Activated CD8-positive, alpha-beta T cell treated with anti-CD3 and anti-CD28 coated beads, Interleukin-2, amount 10 ng/mL, durations not matched to agents 7 days and 5 days (primary cell): ENCODE results near the gene FOXK1. TPM values are rescaled to one million over a fixed set of nuclear protein-coding genes. Genes with fewer than 3 reads are reported as not detected.

Experiments
- ATAC-seq: fragments of 150-1000 bp; cut with Tn5 transposase; one replicate; pipeline ENCODE4 v1.10.0; 2021; ENCODE audit warnings: moderate library complexity
- CTCF ChIA-PET: fragments of 350-600 bp; sonication (Branson Sonifier 250); formaldehyde crosslinking; loops from one replicate; lab custom pipeline; 2021; ENCODE audit warnings: antibody characterized with exemption; lab: Charles Lee
- POLR2A ChIA-PET: fragments of 350-600 bp; sonication (Branson Sonifier 250); formaldehyde crosslinking; loops from one replicate; lab custom pipeline; 2021; ENCODE audit warnings: antibody characterized with exemption; lab: Charles Lee
- DNase-seq: peaks from one replicate; pipeline ENCODE4 v3.0.0-alpha.2; 2020
- H3K27ac Mint-ChIP-seq: one replicate; pipeline ENCODE4 v1.8.0; 2021; ENCODE audit warnings: mild to moderate bottlenecking, mixed read lengths
- H3K27me3 Mint-ChIP-seq: one replicate; pipeline ENCODE4 v1.8.0; 2021; ENCODE audit warnings: low read depth, mixed read lengths
- H3K36me3 Mint-ChIP-seq: one replicate; pipeline ENCODE4 v1.8.0; 2021; ENCODE audit warnings: low read depth, mixed read lengths
- H3K4me1 Mint-ChIP-seq: one replicate; pipeline ENCODE4 v1.8.0; 2021; ENCODE audit warnings: low read depth, mixed read lengths
- H3K4me3 Mint-ChIP-seq: one replicate; pipeline ENCODE4 v1.8.0; 2021; ENCODE audit warnings: mild to moderate bottlenecking, mixed read lengths
- H3K9me3 Mint-ChIP-seq: one replicate; pipeline ENCODE4 v1.8.0; 2022; ENCODE audit warnings: mixed read lengths; ENCODE audit not compliant: insufficient read depth
- microRNA-seq: library from miRNA; unstranded; fragments of <30 nt; microRNA quantifications from one replicate; pipeline ENCODE4 v1.2.0, GENCODE V29; 2022
- total RNA-seq, 2 experiments: library from RNA; stranded (reverse); gene quantifications; one replicate each; pipeline ENCODE4 v1.2.3, GENCODE V29; 2021

The FOXK1 gene
- total RNA-seq, 2 experiments from 2014 or later: 26.8 to 28.5 TPM

DNA sequence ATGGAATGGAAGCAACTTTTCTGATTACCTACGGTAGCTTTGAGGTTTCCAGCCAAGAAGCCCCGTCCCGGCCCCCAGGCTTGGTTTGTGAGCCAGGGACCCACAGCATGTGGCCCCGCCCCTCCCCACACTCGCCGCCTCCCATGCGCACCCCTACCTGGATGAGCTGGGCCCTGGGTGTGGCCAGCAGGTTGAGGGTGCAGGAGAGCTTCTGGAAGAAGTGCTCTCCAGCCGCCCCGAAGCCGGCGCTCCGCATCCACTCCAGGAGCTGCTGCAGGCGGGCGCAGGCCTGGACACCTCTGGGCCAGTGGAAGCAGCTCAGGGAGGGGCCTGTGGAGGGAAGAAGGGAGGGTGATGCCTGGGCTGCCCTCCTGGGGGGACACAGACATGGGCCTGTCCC, 133.0 kb downstream of the FOXK1 start:
- peaks cover 3% of the 10 kb centered on the region for H3K4me1 Mint-ChIP-seq
- no peak overlapping the region for H3K4me3 Mint-ChIP-seq
- no peaks in the 10 kb centered on the region for H3K9me3 Mint-ChIP-seq
- ChIA-PET CTCF (interaction anchor here (1.2 kb wide), 1 partner anchor 14 kb away, joined by 4 read pairs; no protein-coding TSS in a partner anchor), POLR2A (no interaction called here)
- peaks cover 2% of the 10 kb centered on the region for H3K36me3 Mint-ChIP-seq
- no peak for DNase-seq
- H3K27me3 Mint-ChIP-seq: peaks cover 14% of the 10 kb centered on the region
- no peak for ATAC-seq
- no peak overlapping the region for H3K27ac Mint-ChIP-seq

DNA sequence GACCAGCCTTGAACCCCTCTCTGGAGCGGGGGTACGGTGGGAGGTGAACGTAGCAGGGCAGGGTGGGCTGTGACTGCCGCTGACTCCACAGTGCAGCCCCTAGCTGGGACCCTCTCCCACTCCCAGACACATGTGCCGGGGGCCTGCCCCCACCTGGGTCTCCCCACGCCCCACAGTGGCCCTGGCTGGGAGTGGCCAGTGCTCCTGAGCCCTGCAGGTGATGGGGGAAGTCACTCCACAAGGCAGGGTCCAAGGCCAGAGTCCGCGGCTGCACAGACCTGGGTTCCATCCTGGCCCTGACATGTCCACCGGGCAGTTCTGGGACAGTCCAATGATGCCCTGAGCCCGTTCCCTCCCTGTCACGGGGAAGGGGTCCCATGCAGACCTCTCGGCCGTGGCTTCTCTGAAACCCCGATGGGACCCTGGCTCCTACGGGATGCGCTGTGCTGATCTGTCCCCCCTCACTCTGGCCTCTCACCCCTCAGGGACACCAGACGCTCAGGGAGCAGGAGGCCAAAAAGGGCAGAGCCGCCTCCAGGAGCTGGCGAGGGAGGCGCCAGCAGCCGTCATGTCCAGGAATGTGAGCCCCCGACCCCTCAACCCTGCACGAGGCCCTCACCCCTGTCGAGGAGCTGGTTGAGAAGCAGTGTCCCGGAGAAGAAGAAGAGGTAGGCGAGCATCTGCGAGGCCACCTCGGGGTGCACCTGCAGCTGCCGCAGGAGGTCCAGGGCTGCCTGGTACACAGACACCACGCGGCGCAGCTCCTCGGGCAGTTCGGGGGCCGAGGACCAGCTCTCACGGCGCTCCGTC, 133.7 kb downstream of the FOXK1 start:
- Mint-ChIP-seq H3K27me3 (peaks cover 11% of the 10 kb centered on the region), H3K27ac (no peak overlapping the region), H3K4me1 (no peaks in the 10 kb centered on the region), H3K9me3 (no peaks in the 10 kb centered on the region), H3K36me3 (peaks cover 2% of the 10 kb centered on the region), H3K4me3 (no peak overlapping the region)
- no peak for ATAC-seq
- ChIA-PET POLR2A (no interaction called here), CTCF (interaction anchor here (1.2 kb wide), 1 partner anchor 13 kb away, joined by 4 read pairs; no protein-coding TSS in a partner anchor)
- DNase-seq: no peak

DNA sequence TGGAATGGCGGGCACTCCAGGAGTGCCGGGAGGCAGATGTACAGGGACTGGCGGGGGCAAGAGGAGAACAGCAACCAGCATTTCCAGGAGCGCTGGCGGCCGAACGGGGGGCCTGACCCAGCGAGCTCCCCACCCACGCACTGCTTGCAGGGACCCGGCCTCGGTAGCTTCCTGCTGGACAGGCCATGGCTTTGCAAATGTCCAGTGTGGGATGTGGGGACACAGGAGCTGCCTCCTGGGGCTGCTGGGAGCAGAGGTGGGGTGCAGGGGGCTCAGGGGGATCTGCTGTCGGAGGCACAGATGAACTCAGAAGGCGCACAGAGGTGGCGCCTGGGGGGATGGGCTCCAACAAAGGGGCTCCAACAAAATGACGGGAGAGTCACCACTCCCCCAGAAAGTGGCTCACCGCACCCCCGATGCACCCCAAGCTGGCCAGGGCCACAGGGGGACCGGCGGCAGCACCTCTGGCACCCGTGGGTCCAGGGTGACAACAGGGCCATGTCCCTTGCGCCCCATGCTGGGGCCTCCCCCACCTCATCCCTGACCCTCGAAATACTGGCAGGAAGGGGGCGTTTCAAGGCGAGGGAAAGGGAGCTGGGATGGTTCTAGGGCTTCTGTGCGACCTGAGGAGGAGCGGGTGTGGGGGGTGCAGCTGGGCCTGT, 134.5 kb downstream of the FOXK1 start:
- peaks cover 11% of the 10 kb centered on the region for H3K27me3 Mint-ChIP-seq
- CTCF ChIA-PET: interaction anchor here (0.8 kb wide), 1 partner anchor 158 kb away, joined by 3 read pairs; no protein-coding TSS in a partner anchor
- no peak overlapping the region for H3K4me3 Mint-ChIP-seq
- ATAC-seq (no peak), DNase-seq (no peak)
- POLR2A ChIA-PET: no interaction called here
- H3K36me3 Mint-ChIP-seq: peaks cover 2% of the 10 kb centered on the region
- no peak overlapping the region for H3K27ac Mint-ChIP-seq
- H3K4me1 Mint-ChIP-seq: no peaks in the 10 kb centered on the region
- no peaks in the 10 kb centered on the region for H3K9me3 Mint-ChIP-seq

DNA sequence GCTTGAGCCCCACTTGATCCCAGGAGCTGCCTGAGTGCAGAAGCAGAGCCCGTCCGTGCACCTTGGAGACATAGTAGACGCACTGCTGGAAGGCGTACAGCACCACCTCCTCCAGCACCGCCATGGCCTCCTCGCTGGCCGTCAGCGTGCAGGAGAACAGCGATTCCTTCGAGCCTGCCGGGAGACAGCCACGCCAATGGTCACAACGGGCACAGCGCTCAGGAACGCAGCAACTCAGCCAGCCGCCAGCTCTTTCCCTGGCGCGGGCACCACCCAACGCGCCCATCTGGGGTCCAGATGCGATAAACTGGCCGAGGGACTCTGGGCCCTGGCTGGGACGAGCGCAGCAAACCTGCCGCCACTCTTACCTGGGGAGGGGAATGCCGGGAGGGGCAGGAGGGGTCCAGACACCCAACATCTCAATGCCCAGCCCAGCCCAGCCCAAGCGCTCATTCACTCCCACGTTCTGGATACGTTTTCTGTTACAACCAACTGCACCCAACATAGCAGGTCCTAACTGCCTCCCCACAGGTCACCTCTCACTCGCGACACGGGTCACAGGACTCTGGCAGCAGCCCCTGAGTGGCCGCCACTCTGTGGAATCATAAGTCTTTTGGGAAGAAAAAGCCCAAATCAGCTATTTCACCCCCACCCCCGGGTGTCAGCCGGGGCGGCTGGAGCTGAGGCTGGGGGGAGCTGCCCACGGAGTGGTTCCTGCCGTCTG, 135.2 kb downstream of the FOXK1 start:
- DNase-seq: no peak
- CTCF ChIA-PET: interaction anchor here (0.8 kb wide), 1 partner anchor 157 kb away, joined by 3 read pairs; no protein-coding TSS in a partner anchor

DNA sequence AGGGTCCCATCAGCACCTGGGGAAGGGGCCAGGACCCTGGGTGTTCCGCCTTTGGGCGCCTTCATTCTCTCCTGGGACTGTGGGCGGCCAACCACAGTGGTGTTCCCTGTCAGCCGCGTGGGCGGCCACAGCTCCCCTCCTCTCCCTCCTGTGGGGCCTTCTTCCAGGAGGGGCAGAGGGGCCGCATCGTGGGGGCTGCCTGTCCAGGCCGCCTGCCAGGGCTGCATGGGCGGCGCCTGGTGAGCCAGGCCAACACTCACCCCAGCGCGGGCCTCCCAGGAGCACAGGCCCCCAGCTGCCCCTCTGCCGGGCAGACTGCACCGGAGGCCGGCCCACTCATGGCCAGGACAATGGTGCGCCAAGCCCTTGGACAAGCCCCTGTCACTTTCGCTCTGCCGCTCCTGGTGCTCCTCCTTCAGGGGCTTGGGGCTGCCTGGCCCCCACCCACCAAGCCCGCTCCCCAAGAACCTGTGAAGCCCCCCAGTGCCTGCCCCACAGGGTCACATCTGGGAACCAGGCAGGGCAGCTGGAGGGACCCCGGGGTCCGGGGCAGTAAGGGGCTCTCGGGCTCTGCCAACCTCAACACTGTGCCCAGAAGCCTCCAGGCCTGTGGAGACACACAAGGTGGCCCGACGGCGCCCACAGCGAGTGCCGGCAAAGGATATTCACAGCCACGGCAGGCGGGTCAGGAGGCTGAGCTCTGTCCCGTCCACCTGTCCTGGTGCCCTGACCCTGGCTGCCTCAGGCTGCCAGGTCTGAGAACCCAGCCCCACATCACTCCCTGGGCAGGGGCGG, 136.1 kb downstream of the FOXK1 start:
- H3K4me3 Mint-ChIP-seq: no peak overlapping the region
- H3K27me3 Mint-ChIP-seq: peaks cover 6% of the 10 kb centered on the region
- H3K27ac Mint-ChIP-seq: no peak overlapping the region
- H3K4me1 Mint-ChIP-seq: no peaks in the 10 kb centered on the region
- no peaks in the 10 kb centered on the region for H3K9me3 Mint-ChIP-seq
- ATAC-seq (no peak), DNase-seq (no peak)
- ChIA-PET POLR2A (no interaction called here), CTCF (no interaction called here)
- H3K36me3 Mint-ChIP-seq: no peaks in the 10 kb centered on the region

More for the DNA sequence above, 135.2 kb downstream of the FOXK1 start:
- POLR2A ChIA-PET: no interaction called here
- H3K9me3 Mint-ChIP-seq: no peaks in the 10 kb centered on the region
- H3K27ac Mint-ChIP-seq: no peak overlapping the region
- H3K4me1 Mint-ChIP-seq: no peaks in the 10 kb centered on the region
- H3K27me3 Mint-ChIP-seq: peaks cover 11% of the 10 kb centered on the region
- ATAC-seq: no peak
- H3K4me3 Mint-ChIP-seq: no peak overlapping the region
- peaks cover 2% of the 10 kb centered on the region for H3K36me3 Mint-ChIP-seq

DNA sequence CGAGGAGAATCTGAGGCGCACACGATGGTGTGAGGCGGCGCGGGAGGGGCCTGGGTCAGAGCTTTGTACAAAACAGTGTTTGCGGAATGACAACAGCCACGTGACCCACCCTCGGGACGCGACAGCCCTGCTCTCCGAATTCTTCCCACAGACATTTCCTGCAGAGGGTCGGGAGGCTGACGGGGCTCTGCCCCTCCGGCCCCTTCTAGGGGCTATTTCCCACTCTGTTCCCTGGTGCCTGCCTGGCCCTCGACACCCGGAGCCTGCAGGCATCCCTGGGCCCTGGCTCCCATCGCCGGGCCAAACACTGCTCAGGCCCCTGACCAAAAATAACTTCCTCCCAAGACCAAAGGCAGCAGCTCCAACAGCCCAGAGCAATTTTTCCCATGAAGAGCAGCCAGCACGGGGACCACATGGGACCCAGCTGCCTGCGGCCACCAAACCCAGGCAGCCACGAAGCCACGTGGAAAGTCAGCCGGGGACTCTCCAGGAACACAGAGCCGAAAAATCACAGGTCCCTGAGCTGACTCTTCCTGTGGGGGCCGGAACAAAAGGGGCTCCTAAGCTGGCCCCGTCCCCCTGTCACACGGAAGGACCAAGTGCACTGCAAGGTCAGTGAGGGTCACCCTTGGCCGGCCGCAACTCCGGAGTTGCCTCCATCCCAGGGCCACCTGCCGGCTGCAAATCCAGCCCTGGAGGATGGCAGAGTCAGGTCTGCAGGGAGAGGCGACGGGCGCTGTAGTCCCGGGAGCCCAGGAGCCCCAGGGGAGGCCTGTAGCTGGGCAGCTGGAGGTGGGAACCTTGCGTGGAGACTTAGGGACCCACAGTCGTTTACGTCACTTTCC, 137.7 kb downstream of the FOXK1 start:
- CTCF ChIA-PET: no interaction called here
- no peak for ATAC-seq
- POLR2A ChIA-PET: no interaction called here
- no peaks in the 10 kb centered on the region for H3K36me3 Mint-ChIP-seq
- H3K4me1 Mint-ChIP-seq: no peaks in the 10 kb centered on the region
- no peaks in the 10 kb centered on the region for H3K9me3 Mint-ChIP-seq
- no peak overlapping the region for H3K27ac Mint-ChIP-seq
- no peak overlapping the region for H3K4me3 Mint-ChIP-seq
- DNase-seq: no peak
- no peaks in the 10 kb centered on the region for H3K27me3 Mint-ChIP-seq

DNA sequence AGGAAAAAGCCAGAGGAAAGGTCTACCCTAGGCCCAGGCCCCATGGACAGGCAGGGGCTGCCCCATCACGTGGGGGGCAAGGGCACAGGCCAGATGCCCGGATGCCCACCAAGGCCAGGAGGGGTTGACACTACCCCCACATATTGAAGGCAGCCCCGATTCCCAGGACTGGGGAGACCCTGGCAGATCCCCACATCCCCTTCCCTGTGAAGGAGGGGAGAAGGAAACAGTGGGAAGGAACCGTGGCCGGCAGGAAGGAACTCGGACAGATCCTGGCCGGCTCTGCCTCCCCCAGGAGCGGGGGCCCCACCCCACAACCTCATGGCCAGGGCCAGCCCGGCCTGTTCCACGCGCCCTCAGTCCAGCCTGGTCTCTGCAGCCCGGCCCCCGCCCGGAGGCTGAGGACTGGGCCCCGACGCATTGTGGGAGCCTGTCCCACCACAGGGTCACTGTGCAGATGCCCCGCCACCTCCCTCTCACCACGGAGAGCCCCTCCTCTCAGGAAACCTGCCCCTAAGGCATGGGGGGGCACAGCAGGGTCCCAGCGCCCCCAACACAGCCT, 138.4 kb downstream of the FOXK1 start:
- ChIA-PET CTCF (no interaction called here), POLR2A (no interaction called here)
- no peaks in the 10 kb centered on the region for H3K4me1 Mint-ChIP-seq
- H3K4me3 Mint-ChIP-seq: no peak overlapping the region
- DNase-seq (no peak), ATAC-seq (no peak)
- H3K27ac Mint-ChIP-seq: no peak overlapping the region
- no peaks in the 10 kb centered on the region for H3K27me3 Mint-ChIP-seq
- no peaks in the 10 kb centered on the region for H3K9me3 Mint-ChIP-seq
- no peaks in the 10 kb centered on the region for H3K36me3 Mint-ChIP-seq

Small RNAs within 50 kb of the gene (microRNA-seq; reads per million reads assigned to microRNA genes)
- not detected for gene MIR4656

Other genes with a start within 250 kb of the FOXK1 start
- gene AP5Z1, start 93.3 kb downstream of the FOXK1 start, total RNA-seq: 10 to 100 TPM; 47.3 to 55.0 TPM
- under 1 TPM in 1 of 2 experiments, not detected in 1; 0.08 TPM for gene PAPOLB, start 179.7 kb downstream of the FOXK1 start, total RNA-seq
- gene RADIL, start 201.4 kb downstream of the FOXK1 start, total RNA-seq: under 1 TPM; 0.50 to 0.82 TPM